Measurements from ENCODE around the gene FBXO24. TPM values are rescaled to one million over a fixed set of nuclear protein-coding genes. Genes with fewer than 3 reads are reported as not detected.

Gene FBXO24
- total RNA-seq: under 1 TPM in 2 of 4 donors, not detected in 2; 0.34 to 0.44 TPM

GRCh38 chr7:100586266-100587025, at the start of gene FBXO24:
FBXO24 (plus strand) TSS chr7:100586328; CDS start chr7:100586626, 298 bp downstream.
- TF ChIP-seq, protein P1, sequence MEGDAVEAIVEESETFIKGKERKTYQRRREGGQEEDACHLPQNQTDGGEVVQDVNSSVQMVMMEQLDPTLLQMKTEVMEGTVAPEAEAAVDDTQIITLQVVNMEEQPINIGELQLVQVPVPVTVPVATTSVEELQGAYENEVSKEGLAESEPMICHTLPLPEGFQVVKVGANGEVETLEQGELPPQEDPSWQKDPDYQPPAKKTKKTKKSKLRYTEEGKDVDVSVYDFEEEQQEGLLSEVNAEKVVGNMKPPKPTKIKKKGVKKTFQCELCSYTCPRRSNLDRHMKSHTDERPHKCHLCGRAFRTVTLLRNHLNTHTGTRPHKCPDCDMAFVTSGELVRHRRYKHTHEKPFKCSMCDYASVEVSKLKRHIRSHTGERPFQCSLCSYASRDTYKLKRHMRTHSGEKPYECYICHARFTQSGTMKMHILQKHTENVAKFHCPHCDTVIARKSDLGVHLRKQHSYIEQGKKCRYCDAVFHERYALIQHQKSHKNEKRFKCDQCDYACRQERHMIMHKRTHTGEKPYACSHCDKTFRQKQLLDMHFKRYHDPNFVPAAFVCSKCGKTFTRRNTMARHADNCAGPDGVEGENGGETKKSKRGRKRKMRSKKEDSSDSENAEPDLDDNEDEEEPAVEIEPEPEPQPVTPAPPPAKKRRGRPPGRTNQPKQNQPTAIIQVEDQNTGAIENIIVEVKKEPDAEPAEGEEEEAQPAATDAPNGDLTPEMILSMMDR (IDR thresholded peaks at IDR 0.05; ENCODE audit: low read depth): peak; percentile 30

GRCh38 chr7:100538348-100538653, 47.8 kb upstream of the FBXO24 start:
- TF ChIP-seq, protein P1 (IDR thresholded peaks at IDR 0.05; ENCODE audit: low read depth): no peak

- TF ChIP-seq, protein P1 (IDR thresholded peaks at IDR 0.05; ENCODE audit: low read depth): no peak
Observed at GRCh38 chr7:100538654-100539435, 47.3 kb upstream of the FBXO24 start, which contains the start of gene AGFG2. AGFG2 (plus strand) TSS chr7:100539203; CDS start chr7:100539347, 144 bp downstream.

DNA sequence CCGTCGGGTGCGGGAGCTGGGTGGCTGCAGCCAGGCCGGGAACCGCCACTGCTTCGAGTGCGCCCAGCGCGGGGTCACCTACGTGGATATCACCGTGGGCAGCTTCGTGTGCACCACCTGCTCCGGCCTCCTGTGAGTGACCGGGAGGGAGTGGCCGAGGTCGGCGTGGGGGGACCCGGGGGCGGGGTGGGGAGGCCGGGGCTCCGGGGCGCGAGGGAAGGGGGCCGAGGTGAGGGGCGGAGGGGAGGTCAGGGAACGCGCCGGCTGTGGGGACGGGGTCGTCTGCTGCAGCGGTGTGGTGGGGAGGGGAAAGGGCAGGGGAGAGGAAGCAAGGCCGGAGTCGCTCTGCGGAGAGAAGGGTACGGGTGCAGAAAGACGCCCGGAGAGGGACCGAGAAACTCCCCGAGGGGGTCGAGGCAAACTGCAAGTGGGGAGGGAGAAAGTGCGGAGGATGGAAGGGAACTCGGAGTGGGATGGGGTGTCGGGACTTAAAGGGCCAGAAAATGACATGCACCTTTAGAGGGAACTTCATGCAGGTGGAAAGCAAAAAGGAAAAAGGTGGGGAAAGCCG, 46.6 kb upstream of the FBXO24 start:
- TF ChIP-seq, protein P1 (IDR thresholded peaks at IDR 0.05; ENCODE audit: low read depth): no peak

DNA sequence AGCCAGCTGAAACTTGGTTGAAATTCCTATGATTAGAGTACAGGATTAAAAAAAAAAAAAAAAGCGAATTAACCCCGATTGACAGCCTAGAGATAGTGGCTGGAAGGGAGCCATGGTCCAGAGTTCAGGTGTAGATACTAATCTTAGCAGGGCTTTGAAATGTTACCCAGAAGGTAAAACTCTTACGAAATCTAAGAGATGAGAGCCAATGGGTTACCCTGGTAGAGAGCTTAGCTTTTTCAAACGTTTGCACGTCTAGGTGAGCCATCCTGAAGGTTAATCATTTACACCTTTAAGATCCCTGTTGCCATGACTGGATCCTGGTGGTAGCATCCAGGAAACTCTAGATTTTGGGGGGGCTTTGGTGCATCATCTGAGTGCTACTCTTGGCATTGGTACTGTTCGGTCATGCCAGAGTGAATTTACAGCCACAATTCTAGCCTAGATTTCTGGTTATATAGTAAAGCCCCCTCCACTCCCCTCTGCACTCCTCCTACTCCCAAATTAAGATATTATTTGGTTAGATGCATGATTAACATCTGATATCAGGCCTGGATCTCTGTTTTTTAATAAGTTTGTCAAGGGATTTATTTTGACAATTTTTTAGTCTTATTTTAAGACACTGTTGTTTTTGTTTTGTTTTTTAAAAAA, 45.9 kb upstream of the FBXO24 start:
- TF ChIP-seq, protein P1 (IDR thresholded peaks at IDR 0.05; ENCODE audit: low read depth): no peak

DNA sequence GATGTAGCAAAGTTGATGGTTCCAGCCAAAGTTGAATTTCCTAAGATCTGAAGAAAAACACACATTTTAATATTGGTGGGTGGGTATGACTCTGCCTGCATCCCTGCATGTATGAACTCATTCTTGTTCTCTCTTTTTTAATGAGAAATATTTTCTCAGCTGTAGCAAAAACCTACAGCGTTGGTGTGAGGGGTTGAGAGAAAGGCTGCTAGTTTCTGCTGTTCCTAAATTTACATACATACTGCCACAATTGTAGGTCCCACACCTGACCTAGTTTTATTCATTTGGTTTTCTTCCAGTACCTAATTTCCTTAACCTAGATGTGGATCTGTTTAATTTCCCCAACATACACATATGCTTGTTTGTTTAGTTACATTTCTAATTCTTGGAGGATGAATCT, 42.5 kb upstream of the FBXO24 start:
- TF ChIP-seq, protein P1 (IDR thresholded peaks at IDR 0.05; ENCODE audit: low read depth): no peak

Measured in subcutaneous adipose tissue (tissue), 4 donors.